GM21723 (cell line): ENCODE data around the gene SFI1.
"Not testable (repeated sequence)": the region's sequence is repeated elsewhere in the genome, so short reads cannot be mapped to it uniquely, and the experiment has no call there.

ENCODE experiments used
- ATAC-seq: cut with Tn5 transposase; IDR thresholded peaks from one replicate; pipeline ENCODE4 v1.9.1; 2021; ENCODE audit warnings: mild to moderate bottlenecking, moderate library complexity; ENCODE audit not compliant: unreplicated experiment

The SFI1 gene

DNA sequence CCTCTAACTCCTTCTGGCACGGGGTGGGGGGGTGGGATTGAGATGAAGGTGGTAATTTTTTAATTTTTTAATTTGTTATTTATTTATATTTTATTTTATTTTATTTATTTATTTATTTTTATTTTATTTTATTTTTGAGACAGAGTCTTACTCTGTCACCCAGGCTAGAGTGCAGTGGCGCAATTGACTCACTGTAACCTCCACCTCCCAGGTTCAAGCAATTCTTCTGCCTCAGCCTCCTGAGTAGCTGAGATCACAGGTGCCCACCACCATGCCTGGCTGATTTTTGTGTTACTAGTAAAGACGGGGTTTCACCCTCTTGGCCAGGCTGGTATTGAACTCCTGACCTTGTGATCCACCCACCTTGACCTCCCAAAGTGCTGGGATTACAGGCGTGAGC is 43.8 kb downstream of the SFI1 start:
- ATAC-seq = not testable (repeated sequence)

DNA sequence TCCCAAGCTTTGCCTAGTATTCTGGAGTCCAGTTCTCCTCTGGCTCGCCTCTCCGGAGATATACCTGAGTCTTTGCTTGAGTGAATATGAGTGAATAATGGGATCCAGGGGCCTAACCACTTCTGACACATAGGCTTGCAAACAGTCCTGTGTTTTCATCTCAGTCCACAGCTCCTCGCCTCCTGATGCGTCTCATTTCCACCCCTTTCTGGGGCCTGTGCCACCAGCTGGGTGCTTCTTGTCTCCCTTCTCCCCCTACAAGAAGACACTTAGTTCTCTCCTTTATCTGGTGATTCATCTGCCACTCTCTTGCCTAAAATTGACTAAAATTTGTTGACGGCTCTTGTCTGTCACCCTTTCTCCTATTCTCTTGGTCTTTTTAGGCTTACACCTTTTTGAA is 44.6 kb downstream of the SFI1 start:
- ATAC-seq = no peak

GRCh38 chr22:31544481-31545480 is 48.4 kb downstream of the SFI1 start:
- ATAC-seq = no peak

- no peak for ATAC-seq
These were observed 54.6 kb downstream of the SFI1 start for GRCh38 chr22:31550871-31551370.

GRCh38 chr22:31556627-31557203 is 60.4 kb downstream of the SFI1 start:
- ATAC-seq = no peak

- ATAC-seq = not testable (repeated sequence)
These were observed 62.2 kb downstream of the SFI1 start for GRCh38 chr22:31558546-31558945.

DNA sequence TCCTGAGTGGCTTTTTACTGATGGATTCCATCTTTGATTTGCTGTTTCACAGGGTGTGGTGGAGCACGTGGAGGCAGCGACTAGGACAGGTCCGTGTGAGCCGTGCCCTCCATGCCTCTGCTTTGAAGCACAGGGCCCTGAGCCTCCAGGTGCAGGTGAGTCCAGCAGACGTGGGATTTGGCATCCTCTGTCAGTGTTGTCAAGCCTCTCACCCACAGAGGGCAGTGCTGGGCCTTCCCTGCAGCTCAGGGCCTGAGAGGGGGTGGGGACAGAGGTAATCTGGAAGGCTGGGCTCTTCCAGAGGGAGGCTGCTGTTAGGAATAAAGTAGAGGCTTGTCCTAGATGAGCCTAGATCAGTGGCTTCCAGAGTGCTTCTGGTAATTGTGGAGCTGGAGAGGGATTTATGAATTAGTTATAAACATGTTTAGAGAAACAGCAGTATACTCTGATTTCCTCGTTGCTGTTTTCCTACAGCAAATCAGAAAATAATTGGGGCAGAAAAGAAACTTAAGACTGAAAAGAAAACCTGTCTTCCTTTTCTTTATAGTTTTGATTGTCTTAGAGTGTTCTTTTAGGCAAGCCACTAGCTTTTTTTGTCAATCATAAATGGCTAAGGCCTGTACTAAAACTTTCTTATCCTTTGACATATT is 65.0 kb downstream of the SFI1 start:
- ATAC-seq = no peak

DNA sequence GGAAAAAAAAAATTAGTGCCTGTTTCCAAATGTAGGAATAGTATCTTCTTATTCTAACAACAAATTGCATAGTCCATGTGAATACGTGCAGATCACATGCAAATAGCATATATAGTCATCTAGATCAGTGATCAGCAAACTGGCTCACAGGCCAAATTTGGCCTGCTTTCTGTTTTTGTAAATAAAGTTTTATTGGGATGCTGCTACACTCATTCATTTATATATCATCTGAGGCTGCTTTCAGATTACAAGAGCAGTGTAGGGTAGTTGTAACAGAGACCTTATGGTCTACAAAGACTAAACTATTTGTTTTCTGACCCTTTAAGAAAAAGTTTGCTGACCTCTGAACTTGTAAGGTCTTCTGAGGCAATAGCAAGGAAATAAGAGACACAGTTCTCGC is 65.6 kb downstream of the SFI1 start:
- ATAC-seq = no peak

GRCh38 chr22:31566484-31566883 is 70.1 kb downstream of the SFI1 start:
- ATAC-seq = no peak

DNA sequence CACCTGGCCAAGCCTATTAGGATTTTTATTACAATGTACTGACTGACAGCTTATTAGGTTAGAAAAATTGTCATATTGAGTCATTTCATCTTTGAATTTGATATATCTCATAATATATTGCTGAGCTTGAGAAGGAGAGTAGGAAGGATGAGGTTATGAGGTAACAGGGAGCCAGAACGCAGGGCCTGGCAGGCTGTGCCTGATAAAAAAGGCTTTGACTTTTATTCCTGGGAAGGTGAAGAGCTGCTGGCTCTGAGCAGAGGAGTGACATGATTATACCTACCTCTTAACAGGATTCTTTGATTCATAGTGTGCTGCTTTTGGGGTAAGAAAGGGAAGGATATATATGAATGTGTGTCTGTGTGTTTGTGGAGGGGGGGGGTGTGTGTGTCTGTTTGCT is 70.9 kb downstream of the SFI1 start:
- ATAC-seq = no peak

DNA sequence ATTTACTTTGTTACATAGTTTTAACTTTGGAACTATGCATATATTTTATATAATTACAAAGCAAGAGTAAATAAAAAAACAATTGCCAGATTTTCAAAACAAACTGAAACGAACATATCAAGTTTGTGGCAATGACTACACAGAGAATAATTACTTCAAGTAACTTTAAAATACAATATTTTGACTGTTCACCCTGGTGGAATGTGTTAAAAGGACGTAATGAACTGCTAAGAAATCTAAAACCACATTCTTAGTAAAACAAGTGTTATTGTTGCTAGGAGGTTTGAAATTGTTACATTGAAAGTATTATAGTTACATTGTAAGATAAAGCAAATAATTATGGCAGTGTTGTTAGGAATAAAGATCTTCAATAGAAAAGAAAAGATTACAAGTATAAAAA is 71.4 kb downstream of the SFI1 start:
- ATAC-seq = no peak

DNA sequence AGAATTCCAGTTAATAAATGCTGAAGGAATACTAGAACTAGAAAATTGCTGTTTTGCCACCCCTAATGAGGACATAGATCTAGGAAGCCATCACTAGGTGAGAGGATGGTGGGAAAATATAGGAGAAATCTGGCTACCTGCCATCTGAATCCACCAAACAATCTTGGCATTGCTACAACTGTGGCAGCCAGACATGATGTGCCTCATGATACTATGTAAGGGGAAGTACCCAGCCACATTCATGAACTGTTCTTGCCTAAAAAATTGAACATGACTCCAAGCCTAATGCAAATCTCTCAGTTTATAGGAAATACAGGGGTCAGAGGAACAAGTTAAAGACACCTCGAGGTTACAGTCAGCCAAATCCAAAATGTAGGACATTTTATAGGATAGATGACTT is 72.8 kb downstream of the SFI1 start:
- no peak for ATAC-seq

GRCh38 chr22:31572939-31573338 is 76.6 kb downstream of the SFI1 start:
- no peak for ATAC-seq

- ATAC-seq = no peak
These were observed 77.8 kb downstream of the SFI1 start for GRCh38 chr22:31574055-31574670.

GRCh38 chr22:31575190-31575589 is 78.9 kb downstream of the SFI1 start:
- ATAC-seq = no peak

DNA sequence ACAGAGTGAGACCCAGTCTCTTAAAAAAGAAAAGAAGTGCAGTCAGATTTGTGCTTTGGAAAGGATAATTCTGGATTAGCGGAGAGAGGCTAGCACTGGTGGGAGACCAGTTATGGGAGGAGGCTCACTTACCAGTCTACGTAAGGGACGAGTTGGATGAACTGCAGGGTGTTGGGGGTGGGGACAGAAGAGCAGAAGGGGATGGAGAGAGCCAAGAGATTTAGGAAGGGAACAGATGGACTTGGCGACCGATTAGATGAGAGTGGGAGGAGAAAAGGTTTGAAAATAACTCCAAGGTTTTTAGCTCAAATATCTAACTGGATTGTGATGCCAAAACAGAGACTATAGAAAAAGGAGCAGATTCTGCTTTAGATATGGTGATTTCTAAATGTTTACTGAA is 81.4 kb downstream of the SFI1 start:
- no peak for ATAC-seq

GRCh38 chr22:31578171-31578570 is 81.8 kb downstream of the SFI1 start:
- no peak for ATAC-seq

DNA sequence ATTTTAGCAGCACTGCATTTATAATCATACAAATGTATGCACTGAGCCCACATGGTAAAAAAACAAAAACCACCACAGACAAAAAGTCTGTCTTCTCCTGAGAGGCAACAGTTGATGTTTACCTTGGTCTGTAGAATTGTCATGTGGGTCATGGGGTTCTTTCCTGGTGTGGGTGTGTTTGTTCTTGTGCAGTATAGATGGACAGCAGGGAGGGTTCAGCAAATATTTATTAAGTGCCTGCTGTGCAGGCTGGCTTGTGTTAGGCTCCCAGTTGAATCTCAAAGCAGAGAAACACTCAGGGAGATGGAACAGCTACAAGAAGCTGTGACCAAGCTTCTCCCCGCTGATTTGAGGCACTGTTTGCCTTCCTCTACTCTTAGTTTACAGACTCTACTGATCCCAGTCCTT is 83.5 kb downstream of the SFI1 start:
- ATAC-seq = no peak

- ATAC-seq = no peak
These were observed 87.6 kb downstream of the SFI1 start for GRCh38 chr22:31583861-31584485.

DNA sequence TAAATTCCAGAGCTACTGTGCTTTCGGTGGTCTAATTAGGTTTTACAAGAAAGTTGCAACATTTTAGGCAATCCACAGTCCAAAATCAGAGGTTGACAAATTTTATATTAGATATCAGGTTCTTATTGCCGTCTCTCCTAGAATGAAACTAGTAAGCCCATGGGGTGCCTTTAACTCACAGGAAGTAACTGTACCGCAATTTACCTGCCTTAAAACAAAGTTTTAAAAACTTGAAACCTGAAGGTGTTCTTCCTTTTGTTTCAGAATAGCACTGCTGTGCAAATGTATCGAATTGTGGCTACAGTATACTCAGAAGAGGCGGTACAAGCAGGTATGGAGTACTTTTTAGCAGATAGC is 88.4 kb downstream of the SFI1 start:
- ATAC-seq = no peak
